ENCODE results near the gene CRYGC. TPM values are rescaled to one million over a fixed set of nuclear protein-coding genes. Genes with fewer than 3 reads are reported as not detected.

The CRYGC gene
- total and polyA plus RNA-seq, 2 donors (not counting 1 experiment from before 2014, with no cell fraction given): not detected

- no peak for ATAC-seq (ENCODE audit: low read depth)
Measured at GRCh38 chr2:208142240-208142924, 12.8 kb upstream of the CRYGC start.

More at GRCh38 chr2:208142240-208142924, 12.8 kb upstream of the CRYGC start:
- Histone ChIP-seq H3K4me3 (ENCODE audit: control extremely low read depth in 1 of 5, extremely low read depth in 1 of 5, insufficient read depth in 1 of 5, low read depth in 2 of 5, low read length in 4 of 5) (no peak overlapping the region), H3K4me1 (ENCODE audit: control insufficient read depth in 2 of 2, insufficient read depth in 2 of 2, low read length in 2 of 2) (no peaks in the 10 kb centered on the region), H4K20me1 (ENCODE audit: control insufficient read depth, insufficient read depth, low read length, poor library complexity, severe bottlenecking) (no peaks in the 10 kb centered on the region), H3K79me2 (ENCODE audit: control insufficient read depth, insufficient read depth, low read length) (no peaks in the 10 kb centered on the region), H3K9ac (ENCODE audit: low read length) (no peak overlapping the region), H3K27ac (ENCODE audit: low read length in 2 of 2) (no peak overlapping the region), H3K36me3 (replicated peaks in 1 of 2; ENCODE audit: control extremely low read depth in 1 of 2, control insufficient read depth in 1 of 2, extremely low read depth in 1 of 2, insufficient read depth in 2 of 2, low read length in 1 of 2) (no peaks in the 10 kb centered on the region), H3K4me2 (replicated peaks; ENCODE audit: low read depth, low read length, poor library complexity, severe bottlenecking) (no peak overlapping the region), H3K27me3 (replicated peaks in 1 of 4; ENCODE audit: control extremely low read depth in 1 of 4, control insufficient read depth in 3 of 4, insufficient read depth in 4 of 4, low read length in 3 of 4) (no peaks in the 10 kb centered on the region), H3K9me3 (ENCODE audit: control extremely low read depth in 1 of 3, control insufficient read depth in 2 of 3, insufficient read depth in 1 of 3, low read length in 2 of 3) (peaks cover 0 to 14% (median 0%) of the 10 kb centered on the region in 3 donors), H2AFZ (ENCODE audit: insufficient read depth, low read depth, low read length, poor library complexity, severe bottlenecking) (no peak overlapping the region)
- Mint-ChIP-seq H3K4me1 (no peaks in the 10 kb centered on the region), H3K27me3 (peaks cover 10% of the 10 kb centered on the region), H3K9me3 (ENCODE audit: insufficient read depth) (peaks cover 7% of the 10 kb centered on the region), H3K27ac (no peak overlapping the region), H3K4me3 (no peak overlapping the region)
- intact Hi-C loops (cut with micrococcal nuclease): no loop called here
- DNase-seq: no peak
- CTCF ChIA-PET: no interaction called here
- WGBS (ENCODE audit: insufficient coverage): 86% methylated on average over 2 of the region's 8 CpGs
- no peak for TF ChIP-seq EZH2 (IDR thresholded peaks at IDR 0.05; ENCODE audit: borderline replicate concordance, insufficient read depth, low read depth, low read length, poor library complexity, severe bottlenecking)
- TF ChIP-seq CTCF (IDR thresholded peaks at IDR 0.05): no peak
- POLR2A ChIA-PET: interaction anchor here (0.6 kb wide), 1 partner anchor 219 kb away, joined by 3 read pairs; no protein-coding TSS in a partner anchor
